T-cell (primary cell): ENCODE data around the gene RNF215. TPM values are rescaled to one million over a fixed set of nuclear protein-coding genes. Genes with fewer than 3 reads are reported as not detected.
A peak's percentile ranks its signal among the peaks of the same experiment; 100 is the strongest.

ENCODE experiments used
- ATAC-seq, 4 experiments: fragments of 200-7000 bp in 3 of 4; fragments of 150-1000 bp in 1 of 4; cut with Tn5 transposase; replicated peaks in 1 of 4; 1 replicate in 3 of 4; 2 replicates in 1 of 4; pipeline ENCODE4 v1.10.0; 2021; ENCODE audit warnings: moderate library complexity in 3 of 4, mild to moderate bottlenecking in 2 of 4, moderate number of reproducible peaks in 1 of 4
- CTCF ChIA-PET, 2 donors: fragments of 300-600 bp; sonication (Branson Sonifier 250); formaldehyde crosslinking; loops; one replicate each; lab custom pipeline; 2022; ENCODE audit warnings: antibody characterized with exemption in 2 of 2; lab: Charles Lee
- POLR2A ChIA-PET, 2 donors: fragments of 300-600 bp; sonication (Branson Sonifier 250); formaldehyde crosslinking; loops; one replicate each; lab custom pipeline; 2022; ENCODE audit warnings: antibody characterized with exemption in 2 of 2; lab: Charles Lee
- DNase-seq, 35 experiments: peaks; one replicate each; pipeline versions ENCODE4 v3.0.0 to v3.0.0-alpha.2; 2013 to 2023
- H3K27ac ChIP-seq: one replicate; pipeline ENCODE4 v1.5.1; 2013; ENCODE audit warnings: low read length
- H3K27me3 ChIP-seq, 2 experiments: replicated peaks in 1 of 2; 1 replicate in 1 of 2; 2 replicates in 1 of 2; pipeline versions ENCODE4 v1.6.1 to v1.7.0; 2013; ENCODE audit warnings: low read length in 1 of 2, mixed read lengths in 1 of 2; ENCODE audit not compliant: control insufficient read depth in 2 of 2, insufficient read depth in 2 of 2; ENCODE audit errors: extremely low read depth in 1 of 2
- H3K36me3 ChIP-seq, 2 donors: 1 replicate in 1 of 2; 2 replicates in 1 of 2; pipeline versions ENCODE4 v1.6.1 to v1.7.0; 2013; ENCODE audit warnings: low read length in 1 of 2; ENCODE audit not compliant: control insufficient read depth in 2 of 2, insufficient read depth in 1 of 2; ENCODE audit errors: extremely low read depth in 1 of 2
- H3K4me1 ChIP-seq, 2 experiments: 1 replicate in 1 of 2; 2 replicates in 1 of 2; pipeline versions ENCODE4 v1.6.1 to v1.7.0; 2013; ENCODE audit warnings: low read length in 2 of 2, mixed read lengths in 1 of 2; ENCODE audit not compliant: insufficient read depth in 2 of 2, control insufficient read depth in 1 of 2; ENCODE audit errors: extremely low read depth in 1 of 2
- H3K4me3 ChIP-seq, 2 donors: 1 replicate in 1 of 2; 2 replicates in 1 of 2; pipeline versions ENCODE4 v1.5.1 to v1.7.0; 2013; ENCODE audit warnings: mild to moderate bottlenecking in 2 of 2, low read length in 1 of 2, moderate library complexity in 1 of 2; ENCODE audit not compliant: control insufficient read depth in 1 of 2; ENCODE audit errors: extremely low read depth in 1 of 2
- H3K9me3 ChIP-seq: 2 replicates; pipeline ENCODE4 v1.7.0; 2013
- H3K27ac Mint-ChIP-seq, 2 donors: one replicate each; pipeline ENCODE4 v1.8.0; 2020 to 2021; ENCODE audit warnings: mild to moderate bottlenecking in 2 of 2, mixed read lengths in 2 of 2
- H3K27me3 Mint-ChIP-seq, 2 donors: one replicate each; pipeline ENCODE4 v1.8.0; 2021 to 2022; ENCODE audit warnings: mixed read lengths in 2 of 2
- H3K36me3 Mint-ChIP-seq: one replicate; pipeline ENCODE4 v1.8.0; 2021; ENCODE audit warnings: mixed read lengths
- H3K4me1 Mint-ChIP-seq, 3 donors: one replicate each; pipeline ENCODE4 v1.8.0; 2020 to 2022; ENCODE audit warnings: mixed read lengths in 3 of 3, mild to moderate bottlenecking in 1 of 3
- H3K4me3 Mint-ChIP-seq, 3 donors: one replicate each; pipeline ENCODE4 v1.8.0; 2020 to 2022; ENCODE audit warnings: mild to moderate bottlenecking in 3 of 3, mixed read lengths in 3 of 3, moderate library complexity in 3 of 3
- H3K9me3 Mint-ChIP-seq, 3 donors: one replicate each; pipeline ENCODE4 v1.8.0; 2020 to 2022; ENCODE audit warnings: mixed read lengths in 3 of 3
- WGBS: methylation state at CpG from one replicate; pipeline ENCODE4 v1.1.5; 2013; ENCODE audit warnings: missing lambda C conversion rate; ENCODE audit not compliant: insufficient coverage; 5-methylcytosine and 5-hydroxymethylcytosine counted together
- total RNA-seq, 35 experiments: library from RNA in 6 of 35; stranded (reverse) in 6 of 35; fragments of 120-200 nt in 1 of 35; gene quantifications; one replicate each; pipeline versions ENCODE4 v1.2.1 to v1.2.4 and lab custom pipeline; 2013 to 2026

RNF215 gene
- total RNA-seq, 5 donors from 2014 or later (not counting 1 experiment from before 2014, with no cell fraction given): 6.2 to 8.4 (median 6.3) TPM

DNA sequence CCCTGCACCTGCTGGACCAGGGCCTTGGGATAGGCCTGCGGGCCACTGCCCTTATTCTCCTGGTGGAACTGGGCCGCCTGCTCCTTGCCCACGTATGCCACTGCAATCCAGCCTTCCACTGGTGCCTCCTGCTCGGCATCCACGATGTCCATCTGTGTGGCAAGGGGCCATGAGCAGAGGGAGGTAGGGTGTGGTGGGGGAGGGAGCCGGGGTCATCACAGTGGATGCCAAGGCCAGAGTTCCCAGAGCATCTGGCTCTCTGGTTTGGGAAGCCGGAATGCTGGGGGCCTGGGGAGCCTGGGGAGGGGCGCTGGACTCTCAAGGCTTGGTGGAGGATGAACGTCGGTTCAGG lies 627 bp downstream of the RNF215 start:
- Histone ChIP-seq H3K4me1 (peaks cover 1 to 22% of the 10 kb centered on the region in 2 experiments), H3K4me3 (peak overlapping the region; percentile 35 to 53), H3K27ac (no peak overlapping the region), H3K36me3 (no peaks in the 10 kb centered on the region), H3K9me3 (no peaks in the 10 kb centered on the region), H3K27me3 (peaks cover 0 to 4% of the 10 kb centered on the region in 2 experiments)
- ATAC-seq (no peak), DNase-seq (no peak)
- Mint-ChIP-seq H3K36me3 (no peaks in the 10 kb centered on the region), H3K9me3 (no peaks in the 10 kb centered on the region), H3K4me3 (peak overlapping the region; percentile 66 to 77 (median 73)), H3K4me1 (peaks cover 14 to 19% (median 16%) of the 10 kb centered on the region in 3 donors), H3K27me3 (no peaks in the 10 kb centered on the region), H3K27ac (no peak overlapping the region)
- ChIA-PET POLR2A (no interaction called here), CTCF (interaction anchor here (0.7 to 4.5 kb wide), 6 partner anchors 50 to 607 kb away, joined by 3 to 83 read pairs (median 4); partner anchors contain the start of gene CASTOR1 (in 1 of the 2))
- WGBS: 61% methylated on average over 9 of the region's 10 CpGs

- ATAC-seq (no peak), DNase-seq (no peak)
- Mint-ChIP-seq H3K9me3 (no peaks in the 10 kb centered on the region), H3K36me3 (no peaks in the 10 kb centered on the region), H3K27ac (no peak overlapping the region), H3K4me3 (peak overlapping the region; percentile 66 to 77 (median 73)), H3K4me1 (peaks cover 7 to 13% (median 10%) of the 10 kb centered on the region in 3 donors), H3K27me3 (no peaks in the 10 kb centered on the region)
- H3K4me1 ChIP-seq: peaks cover 0 to 16% of the 10 kb centered on the region in 2 experiments
- H3K27ac ChIP-seq: no peak overlapping the region
- CTCF ChIA-PET: interaction anchor here (0.6 to 4.5 kb wide), 5 partner anchors 20 to 281 kb away, joined by 3 to 83 read pairs (median 3); partner anchors contain the start of gene CASTOR1 (in 1 of the 2)
- no peaks in the 10 kb centered on the region for H3K36me3 ChIP-seq
- H3K27me3 ChIP-seq: peaks cover 0 to 7% of the 10 kb centered on the region in 2 experiments
- H3K4me3 ChIP-seq: no peak overlapping the region
- POLR2A ChIA-PET: interaction anchor here in 1 of 2 donors (0.6 kb wide), 1 partner anchor 488 kb away, joined by 14 read pairs; no protein-coding TSS in a partner anchor
- WGBS: 100% methylated on average over 3 of the region's 10 CpGs
- H3K9me3 ChIP-seq: no peaks in the 10 kb centered on the region
Measured at GRCh38 chr22:30385942-30386341, 1.3 kb downstream of the RNF215 start.

DNA sequence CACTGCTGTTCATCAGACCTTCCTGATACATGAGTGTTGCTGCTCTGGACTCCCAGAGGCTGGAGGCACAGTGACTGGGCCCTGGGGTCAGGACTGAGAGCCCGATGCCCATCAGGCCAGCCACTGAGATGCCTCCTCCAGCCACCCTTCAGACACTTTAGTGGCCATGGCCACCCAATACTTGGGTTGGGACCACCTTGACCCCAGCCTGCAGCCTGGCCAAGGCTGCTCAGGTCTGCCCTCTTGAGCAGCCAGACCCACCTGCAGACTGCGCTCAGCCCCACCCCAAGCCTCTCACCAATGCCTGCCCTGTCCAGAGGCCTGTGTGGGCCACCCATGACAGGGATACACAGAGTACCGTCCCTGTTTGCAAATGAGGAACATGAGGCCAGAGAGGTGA lies 4.2 kb downstream of the RNF215 start:
- no peaks in the 10 kb centered on the region for H3K27me3 Mint-ChIP-seq
- H3K4me1 Mint-ChIP-seq: peaks cover 6 to 12% (median 6%) of the 10 kb centered on the region in 3 donors
- POLR2A ChIA-PET: interaction anchor here in 1 of 2 donors (0.5 kb wide), 1 partner anchor 106 kb away, joined by 4 read pairs; no protein-coding TSS in a partner anchor
- H3K36me3 Mint-ChIP-seq: no peaks in the 10 kb centered on the region
- Histone ChIP-seq H3K36me3 (no peaks in the 10 kb centered on the region), H3K27ac (no peak overlapping the region), H3K4me3 (no peak overlapping the region), H3K27me3 (peaks cover 0 to 4% of the 10 kb centered on the region in 2 experiments), H3K9me3 (no peaks in the 10 kb centered on the region), H3K4me1 (peaks cover 0 to 14% of the 10 kb centered on the region in 2 experiments)
- H3K9me3 Mint-ChIP-seq: no peaks in the 10 kb centered on the region
- ATAC-seq: no peak
- no peak for DNase-seq
- CTCF ChIA-PET: interaction anchor here (0.6 to 2.1 kb wide), 4 partner anchors 23 to 271 kb away, joined by 3 to 9 read pairs (median 4); no protein-coding TSS in a partner anchor
- H3K27ac Mint-ChIP-seq: no peak overlapping the region
- 81% methylated on average over 3 of the region's 3 CpGs for WGBS
- H3K4me3 Mint-ChIP-seq: no peak overlapping the region

GRCh38 chr22:30382340-30382739 lies 4.9 kb downstream of the RNF215 start:
- Histone ChIP-seq H3K4me1 (peaks cover 0 to 10% of the 10 kb centered on the region in 2 experiments), H3K36me3 (no peaks in the 10 kb centered on the region), H3K27ac (no peak overlapping the region), H3K4me3 (no peak overlapping the region), H3K27me3 (peaks cover 0 to 4% of the 10 kb centered on the region in 2 experiments), H3K9me3 (no peaks in the 10 kb centered on the region)
- DNase-seq (no peak), ATAC-seq (no peak)
- WGBS: 90% methylated on average over 3 of the region's 5 CpGs
- H3K36me3 Mint-ChIP-seq: no peaks in the 10 kb centered on the region
- H3K27ac Mint-ChIP-seq: no peak overlapping the region
- ChIA-PET POLR2A (interaction anchor here in 1 of 2 donors (0.5 kb wide), 1 partner anchor 105 kb away, joined by 4 read pairs; no protein-coding TSS in a partner anchor), CTCF (interaction anchor here (0.6 to 2.1 kb wide), 7 partner anchors 15 to 725 kb away, joined by 3 to 9 read pairs (median 4); partner anchors contain the start of gene SELENOM (in 1 of the 2))
- H3K9me3 Mint-ChIP-seq: no peaks in the 10 kb centered on the region
- H3K4me3 Mint-ChIP-seq: no peak overlapping the region
- peaks cover 3 to 9% (median 6%) of the 10 kb centered on the region in 3 donors for H3K4me1 Mint-ChIP-seq
- H3K27me3 Mint-ChIP-seq: no peaks in the 10 kb centered on the region

DNA sequence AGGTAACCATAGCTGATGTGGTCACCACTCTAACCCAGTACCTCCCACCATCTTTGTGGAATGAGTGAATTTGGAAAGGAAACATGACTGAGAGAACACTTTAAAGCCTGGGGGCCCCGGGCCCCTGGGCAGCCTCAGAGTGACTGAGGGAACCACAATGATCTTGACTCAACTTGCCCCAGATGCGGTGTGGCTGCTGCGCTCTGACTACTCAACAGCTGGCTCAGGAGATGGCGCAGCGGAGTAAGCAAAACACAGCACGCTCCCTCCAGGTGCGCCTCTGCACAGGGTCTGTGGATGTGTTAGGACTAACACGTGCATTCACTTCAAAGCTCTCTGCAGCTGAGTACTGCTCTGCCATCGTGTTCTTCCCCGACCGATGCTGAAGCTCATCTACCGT lies 5.9 kb downstream of the RNF215 start:
- Histone ChIP-seq H3K4me1 (peaks cover 0 to 3% of the 10 kb centered on the region in 2 experiments), H3K4me3 (no peak overlapping the region), H3K9me3 (no peaks in the 10 kb centered on the region), H3K36me3 (no peaks in the 10 kb centered on the region), H3K27me3 (peaks cover 0 to 4% of the 10 kb centered on the region in 2 experiments), H3K27ac (no peak overlapping the region)
- no peak for DNase-seq
- CTCF ChIA-PET: interaction anchor here in 1 of 2 donors (2.1 kb wide), 1 partner anchor 93 kb away, joined by 9 read pairs; no protein-coding TSS in a partner anchor
- Mint-ChIP-seq H3K4me3 (no peak overlapping the region), H3K27ac (no peak overlapping the region), H3K36me3 (no peaks in the 10 kb centered on the region), H3K4me1 (peaks cover 3% of the 10 kb centered on the region in 3 donors), H3K9me3 (no peaks in the 10 kb centered on the region), H3K27me3 (no peaks in the 10 kb centered on the region)
- POLR2A ChIA-PET: no interaction called here
- 66% methylated on average over 10 of the region's 12 CpGs for WGBS
- peak in 1 of 4 experiments; percentile 39 for ATAC-seq

GRCh38 chr22:30380011-30380410 lies 7.2 kb downstream of the RNF215 start:
- Histone ChIP-seq H3K27me3 (peaks cover 0 to 4% of the 10 kb centered on the region in 2 experiments), H3K4me1 (no peaks in the 10 kb centered on the region), H3K36me3 (no peaks in the 10 kb centered on the region), H3K4me3 (no peak overlapping the region), H3K9me3 (no peaks in the 10 kb centered on the region), H3K27ac (no peak overlapping the region)
- H3K27me3 Mint-ChIP-seq: no peaks in the 10 kb centered on the region
- ATAC-seq (no peak), DNase-seq (no peak)
- no peaks in the 10 kb centered on the region for H3K9me3 Mint-ChIP-seq
- POLR2A ChIA-PET: interaction anchor here in 1 of 2 donors (0.6 kb wide), 1 partner anchor 20 kb away, joined by 8 read pairs; no protein-coding TSS in a partner anchor
- no peak overlapping the region for H3K27ac Mint-ChIP-seq
- 96% methylated on average over 18 of the region's 20 CpGs for WGBS
- no peak overlapping the region for H3K4me3 Mint-ChIP-seq
- no peaks in the 10 kb centered on the region for H3K36me3 Mint-ChIP-seq
- H3K4me1 Mint-ChIP-seq: no peaks in the 10 kb centered on the region
- CTCF ChIA-PET: no interaction called here
